Neural progenitor cell (in vitro differentiated cells): Measurements from ENCODE around the gene THAP9. TPM values are rescaled to one million over a fixed set of nuclear protein-coding genes. Genes with fewer than 3 reads are reported as not detected.

Source experiments
- DNase-seq: peaks from one replicate; pipeline ENCODE4 v3.0.0-alpha.2; 2016; ENCODE audit warnings: low spot score
- H2AFZ ChIP-seq: fragments of 200-600 bp; sonication (generic); replicated peaks from 2 replicates; pipeline ENCODE4 v1.6.1; 2016; ENCODE audit warnings: antibody characterized with exemption
- H3F3A ChIP-seq: fragments of 200-600 bp; sonication (generic); 2 replicates; pipeline ENCODE4 v1.6.1; 2016; ENCODE audit warnings: antibody characterized with exemption, low read depth
- H3K27ac ChIP-seq: fragments of 200-600 bp; sonication (generic); 2 replicates; pipeline ENCODE4 v1.5.1; 2016; ENCODE audit warnings: mild to moderate bottlenecking
- H3K27me3 ChIP-seq: fragments of 200-600 bp; sonication (generic); 2 replicates; pipeline ENCODE4 v1.6.1; 2016; ENCODE audit warnings: mild to moderate bottlenecking, moderate library complexity
- H3K36me3 ChIP-seq: fragments of 200-600 bp; sonication (generic); 2 replicates; pipeline ENCODE4 v1.5.1; 2016
- H3K4me1 ChIP-seq: fragments of 200-600 bp; sonication (generic); 2 replicates; pipeline ENCODE4 v1.6.1; 2016; ENCODE audit warnings: mixed run types
- H3K4me2 ChIP-seq: fragments of 200-600 bp; sonication (generic); 2 replicates; pipeline ENCODE4 v1.6.1; 2016
- H3K4me3 ChIP-seq: fragments of 200-600 bp; sonication (generic); 2 replicates; pipeline ENCODE4 v1.5.1; 2016
- H3K79me2 ChIP-seq: fragments of 200-600 bp; sonication (generic); 2 replicates; pipeline ENCODE4 v1.6.1; 2016; ENCODE audit warnings: low read depth
- H3K9ac ChIP-seq: fragments of 200-600 bp; sonication (generic); 2 replicates; pipeline ENCODE4 v1.6.1; 2016
- H3K9me3 ChIP-seq: fragments of 200-600 bp; sonication (generic); 2 replicates; pipeline ENCODE4 v1.5.1; 2016; ENCODE audit warnings: low read depth
- H4K20me1 ChIP-seq: fragments of 200-600 bp; sonication (generic); 2 replicates; pipeline ENCODE4 v1.6.1; 2016; ENCODE audit warnings: low read depth
- H3K27ac Mint-ChIP-seq: 3 replicates; pipeline ENCODE4 v1.8.0; 2021; ENCODE audit warnings: mixed read lengths
- H3K27me3 Mint-ChIP-seq: 2 replicates; pipeline ENCODE4 v1.8.0; 2022; ENCODE audit warnings: low read depth, mild to moderate bottlenecking, inconsistent platforms, moderate library complexity, mixed read lengths; ENCODE audit not compliant: insufficient read depth
- H3K36me3 Mint-ChIP-seq: 3 replicates; pipeline ENCODE4 v1.8.0; 2021; ENCODE audit warnings: mixed read lengths
- H3K4me1 Mint-ChIP-seq: 3 replicates; pipeline ENCODE4 v1.8.0; 2021; ENCODE audit warnings: mixed read lengths
- H3K4me3 Mint-ChIP-seq: 3 replicates; pipeline ENCODE4 v1.8.0; 2021; ENCODE audit warnings: mild to moderate bottlenecking, moderate library complexity, mixed read lengths
- H3K9me3 Mint-ChIP-seq: 3 replicates; pipeline ENCODE4 v1.8.0; 2020; ENCODE audit warnings: mixed read lengths
- CTCF ChIP-seq: fragments of 200-600 bp; sonication (generic); IDR thresholded peaks from 2 replicates; pipeline ENCODE4 v1.5.1; 2017; ENCODE audit warnings: antibody characterized with exemption, mild to moderate bottlenecking
- EZH2 ChIP-seq: fragments of 200-600 bp; sonication (generic); IDR thresholded peaks from 2 replicates; pipeline ENCODE4 v1.6.1; 2017; ENCODE audit warnings: antibody characterized with exemption, mild to moderate bottlenecking, moderate library complexity
- EZH2phosphoT487 ChIP-seq: fragments of 200-600 bp; sonication (generic); IDR thresholded peaks from 2 replicates; pipeline ENCODE4 v1.6.1; 2017; ENCODE audit warnings: antibody characterized with exemption
- total RNA-seq: library from RNA; depleted of rRNA; stranded (reverse); fragments of >200 nt; gene quantifications from 2 replicates; pipeline ENCODE4 v1.2.3, GENCODE V29; 2015; ENCODE audit warnings: low replicate concordance

THAP9 gene
- total RNA-seq, 1 donor from 2014 or later, result 78.7 TPM

- peak overlapping the region; percentile 89 for H3K27ac ChIP-seq
- H3K4me1 ChIP-seq, result peaks cover 3% of the 10 kb centered on the region
- Mint-ChIP-seq H3K36me3 (peaks cover 11% of the 10 kb centered on the region), H3K4me3 (peak overlapping the region; percentile 99), H3K27me3 (peaks cover 2% of the 10 kb centered on the region), H3K9me3 (no peaks in the 10 kb centered on the region), H3K4me1 (peaks cover 31% of the 10 kb centered on the region), H3K27ac (peak overlapping the region; percentile 97)
- H3K36me3 ChIP-seq, result peaks cover 11% of the 10 kb centered on the region
- peaks cover 93% of the 10 kb centered on the region for H3K79me2 ChIP-seq
- H2AFZ ChIP-seq, result peak overlapping the region; percentile 83
- peak overlapping the region; percentile 83 for H3K4me2 ChIP-seq
- H3K9ac ChIP-seq, result peak overlapping the region; percentile 85
- H3K9me3 ChIP-seq, result no peaks in the 10 kb centered on the region
- peaks cover 52% of the 10 kb centered on the region for H4K20me1 ChIP-seq
- no peak for DNase-seq
- H3K27me3 ChIP-seq, result no peaks in the 10 kb centered on the region
- peaks cover 44% of the 10 kb centered on the region for H3F3A ChIP-seq
- no peak for TF ChIP-seq EZH2
- TF ChIP-seq CTCF, result no peak
- no peak for TF ChIP-seq EZH2phosphoT487
- H3K4me3 ChIP-seq, result peak overlapping the region; percentile 84
Measured at GRCh38 chr4:82890528-82890900, 10.0 kb upstream of the THAP9 start.

GRCh38 chr4:82890901-82891706 is 9.4 kb upstream of the THAP9 start, which contains the start of gene SEC31A:
Gene SEC31A, minus strand, starts transcription at chr4:82891153. Its CDS starts 9,217 bp downstream, at chr4:82881936.
- Histone ChIP-seq H3K4me3 (peak within 1 kb of the TSS; percentile 84), H3K27ac (peak within 1 kb of the TSS; percentile 92), H3K9me3 (no peaks in the 10 kb centered on the region), H3F3A (peaks cover 50% of the 10 kb centered on the region), H3K4me2 (peak within 1 kb of the TSS; percentile 83), H3K4me1 (peaks cover 3% of the 10 kb centered on the region), H3K27me3 (no peaks in the 10 kb centered on the region), H3K9ac (peak within 1 kb of the TSS; percentile 85), H4K20me1 (peaks cover 55% of the 10 kb centered on the region), H2AFZ (peak within 1 kb of the TSS; percentile 83), H3K79me2 (peaks cover 93% of the 10 kb centered on the region), H3K36me3 (peaks cover 16% of the 10 kb centered on the region)
- Mint-ChIP-seq H3K27ac (peak within 1 kb of the TSS; percentile 97), H3K27me3 (peaks cover 2% of the 10 kb centered on the region), H3K4me3 (peak within 1 kb of the TSS; percentile 99), H3K36me3 (peaks cover 12% of the 10 kb centered on the region), H3K9me3 (no peaks in the 10 kb centered on the region), H3K4me1 (peaks cover 31% of the 10 kb centered on the region)
- TF ChIP-seq CTCF (peak; percentile 9), EZH2phosphoT487 (no peak)
- DNase-seq, result peak; percentile 99

- peak overlapping the region; percentile 72 for H2AFZ ChIP-seq
Measured at GRCh38 chr4:82891707-82892466, 8.6 kb upstream of the THAP9 start.

More at GRCh38 chr4:82891707-82892466, 8.6 kb upstream of the THAP9 start:
- Histone ChIP-seq H3K36me3 (peaks cover 16% of the 10 kb centered on the region), H3K27me3 (no peaks in the 10 kb centered on the region), H3K9ac (peak overlapping the region; percentile 46), H3K9me3 (no peaks in the 10 kb centered on the region), H4K20me1 (peaks cover 55% of the 10 kb centered on the region), H3F3A (peaks cover 51% of the 10 kb centered on the region), H3K27ac (peak overlapping the region; percentile 92), H3K4me1 (peaks cover 8% of the 10 kb centered on the region), H3K79me2 (peaks cover 93% of the 10 kb centered on the region), H3K4me3 (peak overlapping the region; percentile 84), H3K4me2 (peak overlapping the region; percentile 83)
- DNase-seq, result peak; percentile 24
- peaks cover 14% of the 10 kb centered on the region for H3K36me3 Mint-ChIP-seq
- H3K4me1 Mint-ChIP-seq, result peaks cover 33% of the 10 kb centered on the region
- peak overlapping the region; percentile 99 for H3K4me3 Mint-ChIP-seq
- TF ChIP-seq EZH2, result no peak
- TF ChIP-seq EZH2phosphoT487, result no peak
- TF ChIP-seq CTCF, result no peak
- H3K9me3 Mint-ChIP-seq, result no peaks in the 10 kb centered on the region
- H3K27me3 Mint-ChIP-seq, result peaks cover 2% of the 10 kb centered on the region
- H3K27ac Mint-ChIP-seq, result peak overlapping the region; percentile 80
